Activated naive CD4-positive, alpha-beta T cell treated with anti-CD3 and anti-CD28 coated beads, Interleukin-2, amount 10 ng/mL, durations not matched to agents 5 hours and 36 hours (primary cell): ENCODE results near the gene TLR7. TPM values are rescaled to one million over a fixed set of nuclear protein-coding genes. Genes with fewer than 3 reads are reported as not detected.

Experiments used
- total RNA-seq, 2 experiments: library from RNA; stranded (reverse); gene quantifications; one replicate each; pipeline ENCODE4 v1.2.3, GENCODE V29; 2021

Gene TLR7
- total RNA-seq: under 1 TPM; 0.03 to 0.07 TPM

GRCh38 chrX:12866451-12867377 is at the start of gene TLR7:
Gene TLR7 (plus strand): TSS chrX:12867072. CDS start chrX:12867579, 507 bp downstream.

GRCh38 chrX:12906046-12906761 is 39.3 kb downstream of the TLR7 start, which contains the start of gene TLR8:
Gene TLR8 (plus strand): TSS chrX:12906620. CDS start chrX:12906707, 87 bp downstream.

Other genes starting within 250 kb of the TLR7 start
- gene PRPS2, start 75.7 kb upstream of the TLR7 start, total RNA-seq: 10 to 100 TPM; 74.5 to 76.8 TPM
- not detected for gene TLR8, start 39.5 kb downstream of the TLR7 start, total RNA-seq
- gene TMSB4X, start 108.0 kb downstream of the TLR7 start, total RNA-seq: 1,000 to 10,000 TPM; 8,338 to 8,946 TPM
- gene FAM9C, start 177.5 kb downstream of the TLR7 start, total RNA-seq: not detected